IgD-negative memory B cell (primary cell): ENCODE results near the gene PPP6R2. TPM values are rescaled to one million over a fixed set of nuclear protein-coding genes. Genes with fewer than 3 reads are reported as not detected.
A peak's percentile ranks its signal among the peaks of the same experiment; 100 is the strongest.
"Not testable (repeated sequence)": the region's sequence is repeated elsewhere in the genome, so short reads cannot be mapped to it uniquely, and the experiment has no call there.

Experiments
- H3K27ac Mint-ChIP-seq, 3 donors: one replicate each; pipeline ENCODE4 v1.8.0; 2020 to 2022; ENCODE audit warnings: mild to moderate bottlenecking in 3 of 3, mixed read lengths in 3 of 3, moderate library complexity in 1 of 3
- H3K27me3 Mint-ChIP-seq: one replicate; pipeline ENCODE4 v1.8.0; 2021; ENCODE audit warnings: mixed read lengths
- H3K36me3 Mint-ChIP-seq: one replicate; pipeline ENCODE4 v1.8.0; 2020; ENCODE audit warnings: mild to moderate bottlenecking, mixed read lengths
- H3K4me1 Mint-ChIP-seq, 3 donors: one replicate each; pipeline ENCODE4 v1.8.0; 2020 to 2022; ENCODE audit warnings: mixed read lengths in 3 of 3, mild to moderate bottlenecking in 1 of 3
- H3K4me3 Mint-ChIP-seq, 4 donors: one replicate each; pipeline ENCODE4 v1.8.0; 2020 to 2022; ENCODE audit warnings: mild to moderate bottlenecking in 4 of 4, mixed read lengths in 4 of 4, moderate library complexity in 3 of 4
- H3K9me3 Mint-ChIP-seq, 3 donors: one replicate each; pipeline ENCODE4 v1.8.0; 2020 to 2021; ENCODE audit warnings: mixed read lengths in 3 of 3, mild to moderate bottlenecking in 1 of 3
- polyA plus RNA-seq: library from polyadenylated mRNA; unstranded; fragments of 300-500 nt; fragmentation: Illumina TruSeq; gene quantifications from one replicate; pipeline ENCODE4 v1.2.3, GENCODE V29; 2021

PPP6R2 gene
- polyA plus RNA-seq, 1 donor from 2014 or later: 27.0 TPM

DNA sequence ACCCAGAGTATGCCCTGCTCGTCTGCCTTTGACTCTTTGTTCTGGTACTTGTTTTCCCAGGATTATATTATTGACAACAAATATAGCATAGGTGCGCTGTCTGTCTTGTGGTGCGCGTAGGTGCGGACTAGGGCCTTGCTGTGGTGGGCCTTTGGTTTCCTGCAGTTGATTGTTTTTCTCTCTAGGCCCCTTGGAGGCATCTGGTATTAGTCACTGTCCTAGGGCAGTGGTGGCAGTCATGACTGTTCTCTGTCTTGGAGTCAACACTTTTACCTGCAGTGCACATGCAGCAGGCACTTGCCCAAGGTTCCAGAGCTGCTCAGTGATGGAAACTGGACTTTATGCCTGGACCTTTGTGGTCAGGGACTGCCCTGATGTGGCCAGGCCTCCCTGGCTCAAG, 18.6 kb downstream of the PPP6R2 start:
- Mint-ChIP-seq H3K27ac (no peak overlapping the region), H3K36me3 (peaks cover 12% of the 10 kb centered on the region), H3K9me3 (no peaks in the 10 kb centered on the region), H3K4me3 (peak overlapping the region in 1 of 4 donors; percentile 55), H3K4me1 (peaks cover 6 to 20% (median 19%) of the 10 kb centered on the region in 3 donors), H3K27me3 (no peaks in the 10 kb centered on the region)

DNA sequence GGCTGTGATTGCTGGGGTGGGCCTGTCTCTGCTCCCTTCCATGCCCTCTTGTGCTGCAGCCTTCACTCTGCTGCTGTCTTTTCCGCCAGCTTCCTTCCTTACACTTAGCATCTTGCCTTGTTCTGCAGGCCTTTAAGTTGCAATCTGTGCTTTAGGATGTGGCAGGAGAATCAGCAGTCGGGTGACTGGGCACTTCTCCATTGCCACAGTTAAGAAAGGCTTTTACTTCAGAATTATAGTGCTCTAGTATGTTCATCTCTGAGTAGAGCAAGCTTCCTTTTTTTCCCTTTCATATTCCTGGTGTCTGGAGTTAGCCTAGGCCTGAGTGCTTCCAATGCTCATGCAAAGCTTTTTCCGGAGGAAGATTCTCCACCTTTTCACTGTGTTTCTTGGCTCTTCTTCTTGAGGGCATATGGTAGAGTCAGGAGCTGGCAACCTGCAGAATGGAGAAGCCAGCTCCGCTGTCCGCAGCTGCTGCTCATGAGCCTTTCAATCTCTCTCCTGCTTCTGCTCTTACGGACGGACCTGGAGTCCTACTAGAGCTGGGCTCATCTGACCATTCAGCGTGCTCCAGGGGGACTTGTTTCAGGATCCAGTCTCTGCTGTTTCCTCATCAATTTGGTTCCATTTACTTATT, 20.2 kb downstream of the PPP6R2 start:
- Mint-ChIP-seq H3K27ac (peak overlapping the region in 1 of 3 donors; percentile 5), H3K9me3 (no peaks in the 10 kb centered on the region)

DNA sequence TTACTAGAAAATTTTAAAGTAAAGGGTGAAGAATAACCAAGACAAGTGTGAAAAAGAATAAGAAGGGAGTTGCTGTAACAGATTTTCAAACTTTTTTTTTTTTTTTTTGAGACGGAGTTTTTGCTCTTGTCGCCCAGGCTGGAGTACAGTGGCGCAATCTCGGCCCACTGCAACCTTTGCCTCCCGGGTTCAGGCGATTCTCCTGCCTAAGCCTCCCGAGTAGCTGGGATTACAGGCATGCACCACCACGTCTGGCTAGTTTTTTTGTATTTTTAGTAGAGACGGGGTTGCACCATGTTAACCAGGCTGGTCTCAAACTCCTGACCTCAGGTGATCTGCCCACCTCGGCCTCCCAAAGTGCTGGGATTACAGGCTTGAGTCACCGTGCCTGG, 20.7 kb downstream of the PPP6R2 start:
- H3K27me3 Mint-ChIP-seq, H3K36me3 Mint-ChIP-seq, H3K4me3 Mint-ChIP-seq, H3K9me3 Mint-ChIP-seq: not testable (repeated sequence)
- H3K4me1 Mint-ChIP-seq: peaks cover 6 to 20% (median 20%) of the 10 kb centered on the region in 3 donors
- H3K27ac Mint-ChIP-seq: peak overlapping the region in 1 of 3 donors; percentile 5

More for the DNA sequence above, 20.2 kb downstream of the PPP6R2 start:
- H3K27me3 Mint-ChIP-seq: no peaks in the 10 kb centered on the region
- H3K4me1 Mint-ChIP-seq: peaks cover 6 to 20% (median 20%) of the 10 kb centered on the region in 3 donors
- H3K4me3 Mint-ChIP-seq: no peak overlapping the region
- peaks cover 9% of the 10 kb centered on the region for H3K36me3 Mint-ChIP-seq

DNA sequence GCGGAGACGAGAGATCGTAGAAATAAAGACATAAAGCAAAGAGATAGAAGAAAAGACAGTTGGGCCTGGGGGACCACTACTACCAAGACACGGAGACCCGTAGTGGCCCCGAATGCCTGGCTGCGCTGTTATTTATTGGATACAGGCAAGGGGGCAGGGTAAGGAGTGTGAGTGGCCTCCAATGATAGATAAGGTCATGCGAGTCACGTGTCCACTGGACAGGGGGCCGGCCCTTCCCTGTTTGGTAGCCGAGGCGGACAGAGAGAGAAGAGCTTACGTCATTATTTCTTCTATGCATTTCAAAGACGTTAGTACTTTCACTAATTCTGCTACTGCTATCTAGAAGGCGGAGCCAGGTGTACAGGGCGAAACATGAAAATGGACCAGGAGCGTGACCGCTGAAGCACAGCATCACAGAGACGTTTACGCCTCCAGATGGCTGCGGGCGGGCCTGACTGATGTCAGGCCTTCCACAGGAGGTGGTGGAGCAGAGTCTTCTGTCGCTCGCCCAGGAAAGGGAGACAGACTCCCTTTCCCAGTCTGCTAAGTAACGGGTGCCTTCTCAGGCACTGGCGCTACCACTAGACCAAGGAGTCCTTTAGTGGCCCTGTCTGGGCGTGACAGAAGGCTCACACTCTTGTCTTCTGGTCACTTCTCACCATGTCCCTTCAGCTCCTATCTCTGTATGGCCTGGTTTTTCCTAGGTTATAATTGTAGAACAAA, 24.8 kb downstream of the PPP6R2 start:
- Mint-ChIP-seq H3K4me3 (no peak overlapping the region), H3K4me1 (peaks cover 0 to 11% (median 9%) of the 10 kb centered on the region in 3 donors), H3K27ac (no peak overlapping the region), H3K36me3 (no peaks in the 10 kb centered on the region), H3K9me3 (no peaks in the 10 kb centered on the region), H3K27me3 (no peaks in the 10 kb centered on the region)

DNA sequence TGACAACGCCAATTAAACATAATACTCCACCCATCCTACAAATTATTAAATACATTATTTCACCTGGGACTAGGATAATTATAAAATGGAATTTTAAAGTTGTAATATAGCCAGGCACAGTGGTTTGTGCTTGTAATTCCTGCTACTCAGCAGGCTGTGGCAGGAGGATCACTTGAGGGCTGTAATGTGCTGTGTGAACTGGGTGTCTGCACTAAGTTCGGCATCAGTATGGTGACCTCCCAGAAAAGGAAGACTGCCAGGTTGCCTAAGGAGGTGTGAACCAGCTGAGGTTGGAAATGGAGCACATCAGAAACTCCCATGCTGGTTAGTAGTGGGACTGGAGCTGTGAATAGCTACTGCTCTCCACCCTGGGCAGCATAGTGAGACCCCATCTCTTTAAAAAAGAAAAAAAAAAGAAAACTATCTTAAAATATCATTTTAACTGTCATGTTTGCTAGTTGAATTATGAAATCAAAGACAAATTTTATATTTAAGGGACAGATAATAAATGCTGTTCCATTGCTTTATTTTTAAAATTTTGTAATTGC, 28.0 kb downstream of the PPP6R2 start:
- peaks cover 3 to 16% (median 14%) of the 10 kb centered on the region in 3 donors for H3K4me1 Mint-ChIP-seq
- no peaks in the 10 kb centered on the region for H3K9me3 Mint-ChIP-seq
- peaks cover 4% of the 10 kb centered on the region for H3K36me3 Mint-ChIP-seq
- no peaks in the 10 kb centered on the region for H3K27me3 Mint-ChIP-seq
- no peak overlapping the region for H3K4me3 Mint-ChIP-seq
- no peak overlapping the region for H3K27ac Mint-ChIP-seq

DNA sequence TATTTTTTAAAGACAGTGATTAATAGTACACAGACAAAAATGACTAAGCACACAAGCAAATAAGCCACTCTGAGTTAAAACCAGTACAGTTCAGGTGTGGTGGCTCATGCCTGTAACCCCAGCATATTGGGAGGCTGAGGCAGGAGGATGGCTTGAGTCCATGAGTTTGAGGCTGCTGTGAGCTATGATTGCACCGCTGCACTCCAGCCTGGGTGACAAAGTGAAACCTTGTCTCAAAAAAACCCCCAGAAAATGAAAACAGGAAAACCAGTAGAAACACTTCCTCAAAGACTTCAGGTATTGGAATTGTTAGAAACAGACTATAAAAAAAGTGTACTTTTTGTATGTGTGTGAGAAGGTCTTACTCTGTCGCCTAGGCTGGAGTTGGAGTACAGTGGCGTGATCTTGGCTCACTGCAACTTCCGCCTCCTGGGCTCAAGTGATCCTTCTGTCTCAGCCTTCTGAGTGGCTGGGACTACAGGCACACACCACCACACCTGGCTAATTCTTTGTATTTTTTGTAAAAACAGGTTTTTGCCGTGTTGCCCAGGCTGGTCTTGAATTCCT, 33.0 kb downstream of the PPP6R2 start:
- H3K27me3 Mint-ChIP-seq: no peaks in the 10 kb centered on the region
- no peaks in the 10 kb centered on the region for H3K9me3 Mint-ChIP-seq
- H3K36me3 Mint-ChIP-seq: peaks cover 7% of the 10 kb centered on the region
- H3K4me1 Mint-ChIP-seq: peaks cover 6 to 16% (median 10%) of the 10 kb centered on the region in 3 donors
- peak overlapping the region in 3 of 4 donors; percentile 25 to 79 (median 79) for H3K4me3 Mint-ChIP-seq
- peak overlapping the region in 2 of 3 donors; percentile 43 to 59 for H3K27ac Mint-ChIP-seq

DNA sequence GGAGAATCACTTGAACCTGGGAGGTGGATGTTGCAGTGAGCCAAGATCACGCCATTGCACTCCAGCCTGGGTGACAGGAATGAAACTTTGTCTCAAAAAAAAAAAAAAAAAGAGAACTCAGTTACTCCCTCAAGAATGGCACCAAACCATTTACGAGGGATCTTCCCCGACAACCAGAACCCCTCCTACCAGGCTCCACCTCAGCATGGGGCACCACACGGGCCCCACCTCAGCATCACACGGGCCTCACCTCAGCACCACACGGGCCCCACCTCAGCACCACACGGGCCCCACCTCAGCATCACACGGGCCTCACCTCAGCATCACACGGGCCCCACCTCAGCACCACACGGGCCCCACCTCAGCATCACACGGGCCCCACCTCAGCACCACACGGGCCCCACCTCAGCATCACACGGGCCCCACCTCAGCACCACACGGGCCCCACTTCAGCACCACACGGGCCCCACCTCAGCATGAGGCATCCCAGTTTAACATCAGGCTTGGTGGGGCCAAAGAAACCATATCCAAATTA, 38.0 kb downstream of the PPP6R2 start:
- H3K4me1 Mint-ChIP-seq, H3K9me3 Mint-ChIP-seq, H3K4me3 Mint-ChIP-seq, H3K36me3 Mint-ChIP-seq, H3K27me3 Mint-ChIP-seq: not testable (repeated sequence)
- H3K27ac Mint-ChIP-seq: peak overlapping the region in 1 of 3 donors; percentile 64

DNA sequence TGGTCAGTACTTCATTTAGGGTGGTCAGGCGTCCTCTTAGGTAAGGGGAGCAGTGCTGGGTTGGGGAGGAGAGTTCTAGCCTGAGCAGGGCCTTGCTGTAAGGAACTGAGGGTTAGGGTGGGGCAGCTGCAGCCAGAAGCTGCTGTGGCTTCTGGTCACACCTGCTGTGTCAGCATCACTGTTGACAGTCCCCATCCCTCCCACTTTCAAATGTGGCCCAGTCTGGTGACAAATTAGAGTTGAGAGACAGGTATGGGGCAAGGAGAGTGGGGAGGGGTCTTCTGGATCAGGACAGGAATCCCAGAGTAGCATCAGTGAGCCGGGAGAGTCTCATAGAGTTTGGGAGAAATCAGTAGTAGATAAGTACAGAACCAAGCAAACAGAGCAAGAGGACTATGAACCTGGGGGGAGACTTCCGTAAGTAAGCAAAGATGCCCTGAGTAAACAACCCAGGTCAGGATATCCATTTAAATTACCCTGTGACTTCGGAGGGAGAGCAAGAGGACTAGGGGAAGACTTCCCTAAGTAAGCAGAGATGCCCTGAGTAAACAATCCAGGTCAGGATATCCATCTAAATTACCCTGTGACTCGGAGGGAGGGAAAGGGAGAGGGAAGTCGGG, 53.7 kb downstream of the PPP6R2 start:
- H3K4me1 Mint-ChIP-seq: peaks cover 18 to 29% (median 26%) of the 10 kb centered on the region in 3 donors
- no peaks in the 10 kb centered on the region for H3K9me3 Mint-ChIP-seq
- H3K4me3 Mint-ChIP-seq: peak overlapping the region in 2 of 4 donors; percentile 49 to 74
- H3K27ac Mint-ChIP-seq: peak overlapping the region; percentile 47 to 90 (median 70)
- H3K36me3 Mint-ChIP-seq: peaks cover 2% of the 10 kb centered on the region
- no peaks in the 10 kb centered on the region for H3K27me3 Mint-ChIP-seq

DNA sequence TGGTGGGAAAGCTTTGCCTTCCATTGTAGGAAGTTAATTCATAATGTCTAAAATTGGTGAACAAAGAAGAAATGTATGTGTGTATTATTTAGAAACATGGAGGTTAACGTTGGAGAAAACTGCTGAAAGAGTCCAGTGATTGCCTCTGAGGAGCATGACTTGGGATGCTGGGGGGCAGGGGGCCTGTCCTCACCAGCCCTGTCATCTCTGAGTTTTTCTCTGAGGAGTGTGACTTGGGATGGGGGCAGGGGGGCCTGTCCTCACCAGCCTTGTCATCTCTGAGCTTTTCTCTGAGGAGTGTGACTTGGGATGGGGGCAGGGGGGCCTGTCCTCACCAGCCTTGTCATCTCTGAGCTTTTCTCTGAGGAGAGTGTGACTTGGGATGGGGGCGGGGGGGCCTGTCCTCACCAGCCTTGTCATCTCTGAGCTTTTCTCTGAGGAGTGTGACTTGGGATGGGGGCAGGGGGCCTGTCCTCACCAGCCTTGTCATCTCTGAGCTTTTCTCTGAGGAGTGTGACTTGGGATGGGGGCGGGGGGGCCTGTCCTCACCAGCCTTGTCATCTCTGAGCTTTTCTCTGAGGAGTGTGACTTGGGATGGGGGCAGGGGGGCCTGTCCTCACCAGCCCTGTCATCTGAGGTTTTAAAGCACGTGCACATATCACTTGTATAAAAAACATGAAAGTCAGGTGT, 54.4 kb downstream of the PPP6R2 start:
- Mint-ChIP-seq H3K4me1 (peaks cover 18 to 29% (median 26%) of the 10 kb centered on the region in 3 donors), H3K4me3 (peak overlapping the region in 1 of 4 donors; percentile 74), H3K27ac (peak overlapping the region in 1 of 3 donors; percentile 70)
- not testable (repeated sequence) for H3K36me3 Mint-ChIP-seq, H3K9me3 Mint-ChIP-seq, H3K27me3 Mint-ChIP-seq

DNA sequence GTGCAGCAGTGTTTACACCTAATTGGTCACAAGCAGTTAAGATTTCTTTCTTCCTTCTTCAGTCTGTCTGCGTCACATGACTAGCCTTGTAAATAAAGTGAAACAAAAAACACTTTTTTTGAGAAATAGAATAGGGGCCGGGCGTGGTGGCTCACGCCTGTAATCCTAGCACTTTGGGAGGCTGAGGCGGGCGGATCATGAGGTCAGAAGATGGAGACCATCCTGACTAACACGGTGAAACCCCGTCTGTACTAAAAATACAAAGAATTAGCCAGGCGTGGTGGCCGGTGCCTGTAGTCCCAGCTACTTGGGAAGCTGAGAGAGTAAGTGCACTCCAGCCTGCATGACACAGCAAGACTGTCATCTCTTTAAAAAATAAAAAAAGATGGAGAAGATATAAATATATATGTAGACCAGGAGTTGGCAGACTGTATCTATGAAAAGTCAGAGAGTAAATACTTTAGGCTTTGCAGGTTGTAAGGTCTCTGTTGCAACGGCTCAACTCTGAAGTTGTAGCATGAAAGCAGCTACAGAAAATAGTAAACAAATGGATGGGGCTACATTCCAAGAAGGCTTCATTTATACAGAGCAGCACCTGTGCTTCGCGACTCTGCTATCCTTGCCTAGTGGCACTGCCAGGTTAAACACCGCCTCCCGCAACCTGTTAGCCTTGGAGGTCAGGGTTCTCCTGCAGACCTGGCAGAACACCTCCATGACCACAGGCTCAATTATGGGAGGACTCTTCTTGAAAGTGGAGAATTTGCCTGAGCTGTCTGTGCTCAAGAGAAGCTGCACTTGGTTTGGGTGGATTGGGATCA, 55.9 kb downstream of the PPP6R2 start:
- H3K9me3 Mint-ChIP-seq: no peaks in the 10 kb centered on the region
- peaks cover 24 to 35% (median 32%) of the 10 kb centered on the region in 3 donors for H3K4me1 Mint-ChIP-seq
- no peaks in the 10 kb centered on the region for H3K36me3 Mint-ChIP-seq
- peak overlapping the region; percentile 63 to 96 (median 94) for H3K27ac Mint-ChIP-seq
- H3K27me3 Mint-ChIP-seq: no peaks in the 10 kb centered on the region
- H3K4me3 Mint-ChIP-seq: peak overlapping the region in 3 of 4 donors; percentile 39 to 78 (median 60)

DNA sequence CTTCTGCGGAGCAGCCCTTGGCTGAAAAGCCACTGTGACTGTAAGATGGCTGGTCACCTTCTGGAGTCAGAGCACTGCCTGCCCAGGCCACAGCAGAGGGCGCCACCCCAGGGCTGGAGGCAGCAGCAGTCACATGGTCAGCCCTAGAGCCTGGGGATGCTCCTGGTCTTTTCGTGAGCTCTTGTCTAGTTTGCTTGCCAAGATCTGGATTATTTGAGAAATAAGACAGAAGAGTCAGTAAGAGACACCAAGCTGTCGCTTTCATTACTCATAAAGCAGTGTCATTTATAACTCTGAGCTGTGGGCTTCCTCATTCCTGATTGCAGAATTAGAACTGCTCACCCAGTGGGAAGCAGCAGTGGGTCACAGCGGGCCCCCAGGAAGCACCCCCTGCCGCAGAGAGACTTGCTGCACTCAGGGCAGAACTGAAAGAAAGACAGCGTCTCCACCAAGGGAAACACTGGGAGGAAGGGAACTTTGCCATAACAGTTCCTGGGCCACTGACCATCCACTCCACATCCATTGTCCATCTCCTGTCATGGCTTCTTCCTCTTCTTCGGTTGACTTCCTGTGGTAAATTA, 56.7 kb downstream of the PPP6R2 start:
- Mint-ChIP-seq H3K4me1 (peaks cover 24 to 35% (median 32%) of the 10 kb centered on the region in 3 donors), H3K9me3 (no peaks in the 10 kb centered on the region), H3K36me3 (no peaks in the 10 kb centered on the region), H3K27me3 (no peaks in the 10 kb centered on the region), H3K27ac (peak overlapping the region; percentile 46 to 96 (median 94)), H3K4me3 (peak overlapping the region in 2 of 4 donors; percentile 60 to 64)

DNA sequence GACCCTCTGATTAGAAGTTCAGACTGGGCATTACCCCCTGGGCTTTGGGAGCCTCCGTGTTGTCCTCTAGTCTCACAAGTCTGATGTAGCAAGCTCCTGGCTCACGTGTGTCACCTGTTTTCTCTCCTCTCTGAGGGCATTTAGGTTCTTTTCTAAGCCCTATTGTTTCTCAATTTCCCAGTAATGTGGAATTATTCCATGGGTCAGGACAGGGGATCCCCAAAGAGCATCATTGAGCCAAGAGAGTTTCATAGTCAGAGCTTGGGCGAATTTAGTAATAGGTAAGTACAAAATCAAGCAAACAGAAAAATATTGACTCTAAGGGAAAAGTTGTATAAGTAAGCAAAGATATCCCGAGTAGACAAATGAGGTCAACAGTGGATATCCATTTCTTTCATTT, 57.3 kb downstream of the PPP6R2 start:
- peak overlapping the region in 2 of 4 donors; percentile 12 to 60 for H3K4me3 Mint-ChIP-seq
- H3K27ac Mint-ChIP-seq: peak overlapping the region in 1 of 3 donors; percentile 94
- no peaks in the 10 kb centered on the region for H3K36me3 Mint-ChIP-seq
- peaks cover 25 to 35% (median 32%) of the 10 kb centered on the region in 3 donors for H3K4me1 Mint-ChIP-seq
- H3K27me3 Mint-ChIP-seq: no peaks in the 10 kb centered on the region
- H3K9me3 Mint-ChIP-seq: no peaks in the 10 kb centered on the region

DNA sequence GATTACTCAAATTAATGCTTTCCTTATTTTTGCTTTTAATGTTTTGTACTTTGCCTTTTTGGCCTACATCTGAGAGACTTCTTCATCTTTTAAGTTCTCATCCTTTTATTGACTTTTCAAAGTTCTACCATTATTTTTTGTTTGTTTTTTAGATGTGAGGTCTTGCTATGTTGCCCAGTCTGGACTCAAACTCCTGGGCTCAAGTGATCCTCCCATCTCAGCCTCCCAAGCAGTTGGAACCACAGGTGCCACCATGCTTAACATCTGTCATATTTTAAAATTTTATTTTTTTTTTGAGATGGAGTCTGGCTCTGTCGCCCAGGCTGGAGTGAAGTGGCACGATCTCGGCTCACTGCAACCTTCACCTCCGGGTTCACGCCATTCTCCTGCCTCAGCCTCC, 57.8 kb downstream of the PPP6R2 start:
- H3K9me3 Mint-ChIP-seq: no peaks in the 10 kb centered on the region
- H3K27ac Mint-ChIP-seq: peak overlapping the region in 1 of 3 donors; percentile 65
- no peaks in the 10 kb centered on the region for H3K27me3 Mint-ChIP-seq
- H3K36me3 Mint-ChIP-seq: no peaks in the 10 kb centered on the region
- H3K4me3 Mint-ChIP-seq: peak overlapping the region in 1 of 4 donors; percentile 12
- H3K4me1 Mint-ChIP-seq: peaks cover 25 to 35% (median 32%) of the 10 kb centered on the region in 3 donors
